Stimulated activated CD4-positive, alpha-beta T cell treated with anti-CD3 and anti-CD28 coated beads, Interleukin-1b, Interleukin-23, amount 100 ng/mL, for 4 hours (primary cell): ENCODE results near the gene RNF215.
A peak's percentile ranks its signal among the peaks of the same experiment; 100 is the strongest.
"Not testable (repeated sequence)": the region's sequence is repeated elsewhere in the genome, so short reads cannot be mapped to it uniquely, and the experiment has no call there.

Experiments used
- DNase-seq, 2 donors: peaks; one replicate each; pipeline ENCODE4 v3.0.0-alpha.2; 2020; ENCODE audit warnings: low read depth in 2 of 2

RNF215 gene

DNA sequence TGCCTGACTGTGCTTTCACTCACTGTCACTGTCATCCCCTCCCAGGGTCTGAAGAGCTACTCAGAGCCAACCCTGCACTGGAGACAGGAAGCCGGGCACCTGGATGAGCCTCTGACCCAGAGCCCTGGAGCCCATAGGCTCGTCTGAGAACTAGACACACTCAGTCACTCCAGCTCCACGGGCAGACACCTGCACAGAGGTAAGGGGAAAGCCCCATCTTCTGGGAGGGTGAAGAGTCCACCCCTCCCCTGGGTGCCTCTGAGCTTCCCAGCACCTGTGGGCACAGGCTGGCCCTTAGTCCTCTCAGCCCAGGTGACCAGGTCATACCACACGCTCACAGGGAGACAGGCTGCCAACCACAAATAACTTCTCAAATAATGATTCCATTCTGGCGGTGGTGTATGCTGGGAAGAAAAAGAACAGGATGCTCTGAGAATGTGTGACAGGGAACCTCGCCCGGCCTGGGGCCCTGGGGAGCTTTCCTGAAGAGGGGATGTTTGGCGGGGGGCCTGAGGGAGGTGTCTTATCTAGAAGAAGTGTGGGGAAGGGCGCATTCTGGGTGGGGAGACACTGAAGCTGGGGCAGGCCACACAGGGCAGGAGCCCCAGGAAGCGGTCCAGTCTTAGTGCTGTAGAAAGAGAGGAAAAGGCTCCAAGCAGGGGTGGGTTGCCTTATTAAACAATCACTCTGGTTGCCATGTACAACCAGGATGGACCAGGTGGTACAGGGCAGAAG, 25.1 kb downstream of the RNF215 start:
- no peak for DNase-seq

DNA sequence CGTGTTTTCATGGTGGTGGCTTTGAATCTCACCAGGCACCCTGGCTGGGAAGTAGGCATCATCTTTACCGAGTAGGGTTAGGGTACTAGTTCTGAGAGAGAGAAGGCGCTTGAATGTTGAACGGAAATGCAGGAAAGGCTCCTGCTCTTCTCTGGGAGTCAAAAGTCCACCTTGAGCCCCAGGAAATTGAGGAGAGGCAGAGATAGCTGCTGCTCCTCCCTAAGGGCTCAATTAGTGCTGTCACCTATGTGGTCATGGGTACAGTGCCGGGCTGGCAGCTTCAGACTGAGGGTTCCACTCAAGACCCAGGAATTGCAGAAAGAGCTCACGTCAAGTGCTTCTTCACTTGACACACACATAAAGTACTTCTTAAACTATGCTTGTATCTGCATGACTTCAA, 28.7 kb downstream of the RNF215 start:
- DNase-seq = no peak

DNA sequence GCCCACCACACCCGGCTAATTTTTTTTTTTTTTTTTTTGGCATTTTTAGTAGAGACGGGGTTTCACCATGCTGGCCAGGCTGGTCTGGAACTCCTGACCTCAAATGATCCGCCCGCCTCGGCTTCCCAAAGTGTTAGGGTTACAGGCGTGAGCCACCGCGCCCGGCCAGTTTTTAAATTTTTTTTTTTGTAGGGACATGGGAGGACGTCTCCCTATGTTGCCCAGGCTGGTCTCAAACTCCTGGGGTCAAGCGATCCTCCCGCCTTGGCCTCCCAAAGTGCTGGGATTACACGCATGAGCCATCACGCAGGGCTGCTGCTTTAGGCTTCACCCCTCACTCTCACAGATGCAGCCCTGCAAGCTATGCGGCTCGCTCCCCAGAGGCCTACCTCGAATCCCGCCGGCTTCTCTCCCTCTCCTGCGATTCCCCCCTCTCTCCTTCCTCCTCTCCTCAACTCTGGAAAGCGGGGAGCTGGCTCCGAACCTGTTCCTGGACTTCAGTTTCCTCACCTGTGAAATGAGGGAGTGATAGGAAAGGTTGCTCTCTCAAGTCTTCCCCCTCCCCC, 29.5 kb downstream of the RNF215 start:
- DNase-seq = no peak

DNA sequence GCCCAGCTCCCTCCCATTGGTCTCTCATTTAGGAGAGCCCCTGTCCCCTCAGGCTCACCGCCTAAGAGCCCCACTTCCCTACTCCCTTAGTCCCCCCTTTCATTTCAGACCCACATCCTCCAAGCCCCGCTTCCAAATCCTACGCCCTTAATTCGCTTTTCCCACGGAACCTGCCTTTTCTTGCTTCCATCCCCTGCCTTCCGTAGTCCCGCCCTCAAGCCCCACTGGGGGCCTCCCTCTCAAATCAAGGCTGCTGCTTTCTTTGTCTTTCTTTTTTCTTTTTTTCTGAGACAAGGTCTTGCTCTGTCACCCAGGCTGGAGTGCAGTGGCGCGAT, 30.0 kb downstream of the RNF215 start:
- DNase-seq = no peak

DNA sequence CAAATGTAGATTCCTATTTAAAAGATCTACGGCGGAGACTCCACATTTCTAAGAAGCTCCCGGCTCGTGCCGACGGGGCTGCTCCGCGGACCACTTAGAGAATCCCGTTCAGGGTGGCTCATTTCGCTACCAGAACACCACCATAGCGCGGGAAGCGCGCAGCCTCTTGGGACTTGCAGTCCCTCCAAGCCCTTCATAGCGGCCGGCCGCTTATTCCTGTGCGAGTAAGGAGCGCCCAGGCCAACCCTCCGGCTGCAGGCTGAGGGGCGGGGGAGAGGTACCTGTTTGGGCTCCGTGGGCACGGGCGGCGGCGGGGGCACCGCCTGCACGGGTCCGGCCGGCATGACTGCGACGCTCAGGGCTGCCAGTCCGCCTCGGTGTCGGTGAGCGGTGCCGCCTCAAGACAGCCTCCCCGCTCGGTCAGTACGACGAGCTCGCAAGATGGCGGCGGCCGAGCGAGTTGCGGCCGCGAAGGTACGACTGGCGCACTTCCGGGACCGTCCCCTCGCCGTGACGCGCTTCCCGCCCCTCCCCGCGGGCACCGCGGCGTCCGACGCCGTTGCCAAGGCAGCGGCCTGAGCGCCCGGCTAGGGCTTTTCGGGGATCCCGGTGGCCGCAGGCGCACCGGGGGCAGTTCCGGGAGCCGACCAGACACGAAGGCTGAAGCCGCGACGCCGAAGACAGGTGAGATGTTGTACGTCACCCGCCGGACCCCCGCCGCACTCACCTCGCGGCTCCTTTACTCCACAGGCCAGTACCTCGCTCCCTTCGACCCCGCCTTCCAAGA, 30.6 kb downstream of the RNF215 start, which contains the start of the genes CCDC157 and SF3A1:
Gene CCDC157 (plus strand): TSS at position 559 of the 787 bp plus-strand sequence. CDS start 8,994 bp downstream, outside the sequence.
Gene SF3A1 (minus strand): TSS at position 446 of the 787 bp plus-strand sequence. CDS start 102 bp downstream, at position 344.
- DNase-seq = peak; percentile 66 to 82

DNA sequence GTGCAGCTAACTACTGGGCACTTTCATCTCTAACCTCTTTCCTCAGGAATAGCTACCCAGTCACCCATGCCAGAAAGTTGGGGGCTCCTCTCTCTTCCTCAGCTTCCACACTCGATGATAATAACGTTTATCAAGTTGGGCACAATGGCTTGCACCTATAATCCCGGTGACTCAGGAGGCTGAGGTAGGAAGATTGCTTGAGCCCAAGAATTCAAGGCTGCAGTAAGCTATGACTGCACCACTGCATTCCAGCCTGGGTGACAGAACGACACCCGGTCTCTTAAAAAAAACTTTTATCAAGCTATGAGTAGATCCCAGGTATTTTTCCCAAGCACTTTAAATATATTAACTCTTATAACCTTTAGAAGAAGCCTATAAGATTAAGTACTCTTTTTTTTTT, 32.6 kb downstream of the RNF215 start:
- no peak for DNase-seq

DNA sequence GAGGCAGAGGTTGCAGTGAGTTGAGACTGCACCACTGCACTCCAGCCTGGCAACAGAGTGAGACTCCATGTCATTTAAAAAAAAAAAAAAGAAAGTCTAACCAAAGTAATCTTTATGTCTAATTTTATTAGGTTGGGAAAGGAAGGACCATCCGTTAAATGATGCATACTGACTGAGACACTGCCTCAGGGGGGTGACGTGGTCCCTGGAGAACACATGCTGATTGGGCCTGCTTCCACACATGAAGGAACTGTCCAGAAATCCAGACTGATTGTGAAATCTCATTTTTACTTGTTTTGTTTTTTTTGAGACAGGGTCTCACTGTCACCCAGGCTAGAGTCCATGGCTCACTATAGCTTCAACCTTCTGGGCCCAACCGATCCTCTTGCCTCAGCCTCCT, 36.0 kb downstream of the RNF215 start:
- DNase-seq = no peak

DNA sequence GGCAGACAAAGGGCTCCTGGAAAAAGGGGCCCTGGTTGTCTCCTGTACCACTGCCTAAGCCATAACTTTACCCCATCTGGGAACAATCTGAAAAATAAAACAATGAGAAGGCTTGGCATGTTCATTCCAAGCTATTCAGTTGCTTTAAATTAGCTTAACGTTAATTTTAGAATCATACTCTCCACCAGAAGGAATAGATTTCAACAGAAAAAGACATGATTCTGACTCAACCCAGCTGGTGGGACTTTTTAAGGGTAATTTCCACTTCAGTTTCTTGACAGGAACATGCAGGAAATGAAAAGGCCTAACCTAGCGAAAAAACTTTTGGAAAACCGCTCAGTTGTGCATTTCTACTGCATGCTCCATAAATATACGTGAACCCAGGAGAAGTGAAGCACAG, 38.4 kb downstream of the RNF215 start:
- no peak for DNase-seq

DNA sequence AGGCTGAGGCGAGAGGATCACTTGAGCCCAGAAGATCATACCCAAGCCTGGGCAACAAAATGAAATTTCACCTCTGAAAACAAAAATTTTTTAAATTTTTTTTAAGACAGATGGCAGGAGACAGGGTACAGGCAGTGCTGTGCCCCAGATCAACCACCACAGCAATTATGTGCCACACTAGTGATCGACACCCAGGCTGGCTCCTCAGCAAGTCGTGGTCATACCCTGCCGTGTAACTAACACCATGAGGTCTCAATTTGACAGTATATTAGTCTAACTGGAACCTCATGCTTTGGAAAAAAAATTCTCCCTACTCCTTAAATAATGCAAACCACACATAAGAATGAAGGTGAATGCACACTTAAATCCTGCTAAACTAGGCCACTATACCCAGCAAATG, 38.8 kb downstream of the RNF215 start:
- no peak for DNase-seq

DNA sequence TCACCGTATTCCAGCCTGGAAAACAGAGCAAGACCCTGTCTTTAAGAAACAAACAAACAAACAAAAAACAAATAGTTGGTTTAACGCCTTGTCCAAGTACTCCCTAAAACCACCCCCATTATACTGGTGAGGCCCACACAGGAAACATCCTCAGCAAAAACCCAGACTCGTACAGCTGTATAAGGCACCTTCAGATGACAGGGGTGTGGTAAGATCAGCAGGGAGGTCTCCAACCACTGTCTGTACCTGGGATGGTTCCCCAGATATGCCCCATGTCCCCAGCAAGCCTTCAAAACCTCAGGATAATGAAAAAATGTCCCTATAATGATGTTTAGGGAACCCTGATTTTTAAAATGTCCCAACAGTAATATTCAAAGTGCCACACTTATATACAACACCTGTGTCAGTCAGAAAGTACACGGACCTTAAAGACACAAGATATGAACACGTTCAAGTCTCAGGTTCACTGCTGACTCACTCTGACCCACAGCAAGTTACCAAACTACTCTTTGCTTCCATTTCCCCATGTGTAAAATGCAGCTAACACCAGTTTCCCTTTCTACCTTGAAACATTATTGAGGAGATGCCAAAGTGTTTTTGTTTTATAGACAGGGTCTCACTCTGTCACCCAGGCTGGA, 39.8 kb downstream of the RNF215 start:
- no peak for DNase-seq

DNA sequence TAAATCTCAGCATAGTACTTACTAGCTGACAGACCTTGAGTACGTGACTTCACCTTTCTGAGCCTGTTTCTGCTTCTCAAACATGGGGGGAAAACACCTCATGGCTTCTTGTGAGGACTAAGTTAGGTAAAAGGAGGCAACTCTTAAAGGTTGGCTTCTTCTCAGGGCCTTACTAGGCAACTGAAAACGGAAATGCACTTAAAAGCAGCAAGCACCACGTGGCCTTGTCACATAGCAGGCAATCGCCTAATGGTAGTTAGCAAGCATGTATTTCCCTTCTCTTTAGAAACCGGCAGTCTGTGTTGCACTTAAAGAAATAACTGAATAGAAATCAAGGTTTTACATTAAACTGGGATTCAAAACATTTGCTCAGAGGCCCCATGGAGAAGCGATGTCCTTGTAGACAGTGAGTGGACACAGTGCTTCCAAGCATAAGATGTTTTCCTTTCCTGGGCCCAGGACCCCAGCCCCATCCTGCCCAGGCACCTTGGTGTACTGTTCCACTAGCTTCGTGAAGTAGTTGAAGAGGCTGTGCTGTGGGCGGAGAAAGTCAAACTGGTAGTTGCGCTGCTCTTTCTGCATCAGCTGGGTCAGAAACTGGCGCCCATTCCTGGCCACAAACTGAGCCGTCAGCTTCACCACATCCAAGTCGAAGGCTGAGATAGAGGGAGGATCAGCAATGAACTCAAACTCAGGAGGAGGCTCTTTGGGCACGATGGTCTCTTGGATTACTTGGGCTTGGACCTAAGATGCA, 42.6 kb downstream of the RNF215 start:
- no peak for DNase-seq

DNA sequence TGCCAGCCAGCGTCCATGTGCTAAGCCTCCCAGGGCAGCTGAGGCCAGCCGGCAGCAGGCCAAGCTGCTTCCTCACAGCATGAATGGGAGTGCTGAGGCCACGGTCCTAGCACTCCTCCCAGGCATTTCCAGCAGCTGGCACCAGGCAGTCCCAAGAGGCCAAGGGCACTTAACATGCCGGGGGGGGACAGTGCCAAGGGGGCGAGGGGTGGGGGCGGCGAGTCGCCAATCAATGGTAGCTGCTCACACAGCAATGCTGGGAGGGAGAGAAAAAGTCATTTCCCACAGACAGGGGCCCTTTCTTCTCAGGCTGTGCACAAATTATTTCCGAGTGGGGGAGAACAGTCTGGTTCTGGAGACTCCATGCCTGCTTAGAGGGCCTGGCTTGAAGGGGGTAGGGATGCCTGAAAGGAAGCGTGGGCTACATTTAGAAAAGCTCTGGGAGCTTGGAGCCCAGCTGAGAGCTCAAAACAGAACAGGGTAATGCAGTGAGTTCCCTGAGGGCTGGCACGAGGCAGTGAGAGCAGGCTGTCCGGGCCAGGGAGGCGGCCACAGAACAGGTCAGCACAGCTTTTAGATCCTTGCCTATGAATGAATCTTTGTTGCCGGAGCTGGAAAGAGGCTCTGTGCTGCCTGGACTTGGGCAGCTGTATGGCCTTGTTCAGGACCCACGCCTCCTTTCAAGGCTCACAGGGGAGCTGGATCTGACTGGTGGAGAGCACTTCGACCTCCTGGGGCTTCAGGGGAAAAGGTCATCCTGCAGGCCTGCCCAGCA, 46.1 kb downstream of the RNF215 start:
- DNase-seq = no peak

DNA sequence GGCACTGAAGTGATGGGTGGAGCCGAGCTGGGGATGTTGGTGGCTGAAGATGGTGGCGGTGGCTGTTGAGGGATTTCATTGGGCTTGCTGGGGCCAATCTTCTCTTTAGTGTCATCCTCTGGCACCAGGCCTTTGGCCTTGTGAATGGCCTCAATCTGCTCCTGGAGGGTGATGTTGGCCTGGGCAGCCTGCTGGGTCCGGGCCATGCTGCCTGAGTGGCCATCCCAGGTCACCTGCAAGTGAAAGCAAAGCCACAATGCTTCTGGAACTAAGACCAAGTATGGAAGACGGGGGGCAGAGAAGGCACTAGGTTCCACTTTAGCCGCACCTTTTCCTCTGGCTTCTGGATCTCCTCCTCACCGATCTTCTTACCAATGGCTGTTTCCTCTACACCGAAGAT, 48.4 kb downstream of the RNF215 start:
- no peak for DNase-seq

DNA sequence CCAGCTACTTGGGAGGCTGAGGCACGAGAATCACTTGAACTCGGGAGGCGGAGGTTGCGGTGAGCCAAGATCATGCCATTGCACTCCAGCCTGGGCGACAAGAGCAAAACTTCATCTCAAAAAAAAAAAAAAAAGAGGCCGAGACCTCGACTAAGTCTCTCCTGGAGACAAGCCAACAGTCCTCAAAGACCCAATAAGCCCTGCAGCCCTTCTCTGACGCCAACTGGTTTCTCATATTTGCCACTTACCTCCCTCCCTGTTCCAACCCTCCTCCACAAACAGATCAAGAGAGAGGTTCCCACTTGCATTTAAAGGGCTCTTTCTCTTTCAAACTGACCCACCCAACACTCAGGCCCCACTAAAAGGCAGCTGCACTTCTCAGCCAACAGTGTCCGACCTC, 48.9 kb downstream of the RNF215 start:
- not testable (repeated sequence) for DNase-seq

DNA sequence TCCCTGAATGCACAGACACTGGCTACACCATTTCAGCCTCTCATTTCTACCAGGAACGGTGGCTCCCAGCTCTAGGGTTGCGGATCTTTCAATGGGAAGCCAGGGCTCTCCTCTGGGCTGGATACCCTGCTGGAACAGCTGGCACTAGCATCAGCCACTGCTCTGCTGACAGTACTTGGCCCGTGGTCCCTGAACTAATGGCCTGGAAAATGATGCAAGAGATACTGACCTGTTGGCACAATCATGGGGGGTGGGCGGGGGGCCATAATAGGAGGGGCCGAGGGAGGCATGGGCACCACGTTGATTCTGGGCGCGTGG, 49.8 kb downstream of the RNF215 start:
- DNase-seq = no peak

DNA sequence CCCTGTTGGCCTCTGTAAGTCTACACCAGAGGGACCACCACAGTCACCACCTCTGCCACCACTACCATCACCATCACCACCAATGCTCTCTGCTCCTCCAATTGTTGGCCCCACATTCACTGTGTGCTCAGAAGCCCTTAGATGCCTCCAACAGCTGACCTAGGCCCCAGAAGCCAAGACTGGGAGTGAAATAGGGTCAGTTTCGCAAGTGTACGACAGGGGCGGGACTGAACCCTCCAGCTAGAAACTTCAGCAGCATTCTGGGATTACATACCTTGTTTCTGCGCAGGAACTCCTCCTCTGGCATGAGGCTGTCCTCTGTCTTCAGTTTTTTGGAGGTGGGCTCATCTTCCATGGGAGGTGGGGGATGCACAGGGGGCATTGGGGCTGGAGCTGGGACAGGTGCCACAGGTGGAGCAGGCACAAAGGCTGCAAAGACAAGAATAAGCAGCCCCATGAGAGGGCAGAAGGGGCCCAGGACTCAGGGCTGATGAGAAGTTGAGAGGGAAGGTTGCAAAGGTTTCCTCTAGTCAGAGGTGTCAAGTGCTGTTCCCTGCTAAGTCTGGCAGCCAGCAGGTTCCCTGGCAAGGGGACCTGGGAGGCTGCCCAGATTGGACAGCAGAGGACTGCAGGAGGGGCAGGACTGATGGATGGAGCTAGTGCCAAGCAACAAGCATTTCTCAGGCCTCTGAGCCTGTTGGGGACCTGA, 50.3 kb downstream of the RNF215 start:
- DNase-seq = no peak

DNA sequence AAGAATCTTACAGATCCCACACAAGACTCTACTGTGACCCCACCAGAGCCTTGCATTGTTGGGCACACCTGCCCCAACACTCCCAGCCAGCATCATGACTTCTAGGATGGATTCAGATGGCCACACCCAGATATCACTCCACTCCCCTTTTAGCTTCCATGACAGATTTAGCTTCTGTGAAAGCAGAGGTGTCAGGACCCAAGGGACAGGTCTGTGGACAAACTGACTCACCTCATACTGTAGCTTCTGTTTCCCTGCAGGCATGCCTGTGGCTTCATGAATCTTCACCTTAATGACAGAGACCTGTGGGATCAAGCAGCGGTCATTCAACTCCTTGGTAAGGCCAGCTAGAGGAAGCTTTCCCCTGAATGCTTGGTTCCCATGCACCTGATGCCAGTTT, 52.0 kb downstream of the RNF215 start:
- no peak for DNase-seq

DNA sequence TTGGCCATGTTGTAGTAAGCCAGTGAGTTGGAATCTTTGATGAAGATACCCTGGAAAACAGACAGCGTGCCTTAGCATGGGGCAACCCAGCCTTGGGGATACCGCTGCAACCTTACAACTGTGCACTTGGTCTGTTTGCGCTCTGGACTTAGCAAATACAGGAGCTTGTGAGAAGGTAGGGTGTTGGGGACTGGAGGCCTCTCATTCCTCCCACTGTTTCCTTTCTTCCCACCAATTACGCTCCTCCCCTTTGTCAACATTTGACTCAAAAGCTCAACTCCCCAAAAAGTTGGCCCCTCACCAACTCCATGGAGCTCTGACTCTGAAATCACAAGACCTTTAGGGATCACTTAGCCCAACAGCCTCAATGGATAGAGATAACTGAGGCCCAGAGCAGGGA, 52.6 kb downstream of the RNF215 start:
- DNase-seq = no peak

DNA sequence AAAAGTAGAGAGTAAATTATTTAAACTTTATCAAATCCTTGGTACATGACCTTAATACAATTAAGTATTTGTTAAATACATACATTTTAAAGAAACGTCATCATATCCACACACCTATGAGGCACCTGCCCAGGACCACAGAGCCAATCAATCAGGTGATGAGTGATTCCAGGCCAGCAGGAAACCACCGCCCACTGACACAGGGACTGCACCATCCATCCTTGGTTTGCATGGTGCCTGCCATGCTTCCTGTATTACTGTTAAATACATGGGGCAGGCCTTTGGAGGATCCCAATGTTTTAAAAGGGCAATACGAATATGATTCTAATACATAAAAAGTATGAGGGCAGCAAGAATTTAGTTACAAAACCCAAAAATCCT, 53.5 kb downstream of the RNF215 start:
- DNase-seq = no peak

DNA sequence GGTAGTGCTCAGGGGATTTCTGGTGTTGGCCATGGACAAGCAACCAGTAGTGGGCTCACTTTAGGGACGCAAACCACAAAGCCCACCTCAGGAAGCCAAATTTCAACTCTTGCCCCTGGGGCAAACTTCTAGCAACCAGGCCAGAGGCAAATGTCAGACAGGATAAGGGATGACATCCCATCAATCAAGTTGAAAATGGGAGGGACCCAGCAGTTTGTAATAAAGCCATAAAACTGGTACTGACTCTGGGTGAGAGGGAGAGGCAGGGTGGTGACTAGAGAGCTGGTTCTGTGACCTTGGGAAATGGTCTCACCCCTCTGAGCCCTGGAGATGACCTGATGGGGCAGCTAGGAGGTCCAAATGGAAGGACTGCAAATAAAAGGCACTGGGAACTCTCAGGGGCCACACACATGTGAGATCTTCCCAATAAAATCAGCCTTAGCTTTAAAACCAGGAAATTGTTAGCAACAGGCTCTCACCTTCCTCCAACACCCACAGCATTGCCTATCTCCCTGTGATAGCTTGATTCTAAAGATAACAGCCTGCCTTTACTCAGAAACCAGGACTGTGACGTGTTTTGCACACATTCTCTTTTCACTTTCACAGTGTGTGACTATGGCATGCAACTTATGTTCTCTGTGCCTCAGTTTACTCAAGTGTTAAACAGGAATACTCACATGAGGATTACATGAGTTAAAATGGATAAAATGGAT, 54.1 kb downstream of the RNF215 start:
- no peak for DNase-seq
